Psoas muscle (tissue), 8 donors: ENCODE data around the gene HSD11B2. TPM values are rescaled to one million over a fixed set of nuclear protein-coding genes. Genes with fewer than 3 reads are reported as not detected.
A peak's percentile ranks its signal among the peaks of the same experiment; 100 is the strongest.

Source experiments
- ATAC-seq, 4 donors: fragments of 200-7000 bp; cut with Tn5 transposase; one replicate each; pipeline ENCODE4 v1.9.1; 2020; ENCODE audit warnings: moderate library complexity in 3 of 4, mild to moderate bottlenecking in 2 of 4
- DNase-seq, 2 donors: peaks; one replicate each; pipeline ENCODE4 v3.0.0-alpha.2; 2020
- H3K27ac ChIP-seq: fragments of 200-600 bp; one replicate; pipeline ENCODE4 v1.8.0; 2022
- H3K27me3 ChIP-seq, 3 donors: fragments of 200-600 bp in 1 of 3; one replicate each; pipeline versions ENCODE4 v1.6.1 to v1.8.0; 2013 to 2022; ENCODE audit warnings: low read length in 2 of 3, mild to moderate bottlenecking in 2 of 3, moderate library complexity in 1 of 3; ENCODE audit not compliant: insufficient read depth in 3 of 3
- H3K36me3 ChIP-seq, 2 donors: fragments of 200-600 bp in 1 of 2; one replicate each; pipeline versions ENCODE4 v1.6.1 to v1.8.0; 2013 to 2022; ENCODE audit warnings: low read depth in 1 of 2, mild to moderate bottlenecking in 1 of 2, moderate library complexity in 1 of 2; ENCODE audit not compliant: insufficient read depth in 1 of 2
- H3K4me1 ChIP-seq: fragments of 200-600 bp; one replicate; pipeline ENCODE4 v1.8.0; 2022
- H3K4me3 ChIP-seq: fragments of 200-600 bp; one replicate; pipeline ENCODE4 v1.8.0; 2022; ENCODE audit warnings: mild to moderate bottlenecking
- H3K9me3 ChIP-seq: fragments of 200-600 bp; one replicate; pipeline ENCODE4 v1.8.0; 2022
- WGBS, 3 donors: extraction: QIAGEN DNeasy Blood & Tissue Kit; methylation state at CpG; one replicate each; pipeline versions ENCODE4 v1.1.6 to v1.1.7; 2013; 5-methylcytosine and 5-hydroxymethylcytosine counted together
- intact Hi-C, 2 donors: fragments of 100-400 bp; cut with DNase I; formaldehyde crosslinking; loops; one replicate each; pipeline versions ENCODE4 v1.11.0 to v1.14.2; 2022
- polyA plus RNA-seq, 3 donors: library from polyadenylated mRNA; stranded (reverse); fragments of 200-250 nt; gene quantifications; one replicate each; pipeline ENCODE4 v1.2.3, GENCODE V29; 2013
- total RNA-seq, 4 donors: library from RNA; stranded (reverse); fragmentation: NEBNext Ultra II Directional in 2 of 4; extraction: Animal tissue kit (Norgen Biotek cat#: 25700) in 2 of 4; gene quantifications; one replicate each; pipeline versions ENCODE4 v1.2.1 to v1.2.4, GENCODE V29; 2021 to 2023
- TF ChIP-seq, protein P1 (sequence below): fragments of 200-600 bp; IDR thresholded peaks from one replicate; pipeline ENCODE4 v1.8.0; 2022; ENCODE audit warnings: antibody characterized with exemption
- donor health status: healthy with polysubstance abuse.
- donor health status: DM: no; HTN: no; CAD: no; lungs with moderate emphysema.
- donor health status: Bipolar disorder and iron deficiency.
- donor health status: healthy.
- donor health status: DM: yes; HTN: yes; CAD: no.
- donor health status: DM: no; HTN: no; CAD: no.
- donor health status: DM: no; HTN: no; CAD: no.
- donor health status: DM: yes; HTN: yes; CAD: no.

The HSD11B2 gene
- total and polyA plus RNA-seq, 7 donors = 0.11 to 0.71 (median 0.27) TPM

DNA sequence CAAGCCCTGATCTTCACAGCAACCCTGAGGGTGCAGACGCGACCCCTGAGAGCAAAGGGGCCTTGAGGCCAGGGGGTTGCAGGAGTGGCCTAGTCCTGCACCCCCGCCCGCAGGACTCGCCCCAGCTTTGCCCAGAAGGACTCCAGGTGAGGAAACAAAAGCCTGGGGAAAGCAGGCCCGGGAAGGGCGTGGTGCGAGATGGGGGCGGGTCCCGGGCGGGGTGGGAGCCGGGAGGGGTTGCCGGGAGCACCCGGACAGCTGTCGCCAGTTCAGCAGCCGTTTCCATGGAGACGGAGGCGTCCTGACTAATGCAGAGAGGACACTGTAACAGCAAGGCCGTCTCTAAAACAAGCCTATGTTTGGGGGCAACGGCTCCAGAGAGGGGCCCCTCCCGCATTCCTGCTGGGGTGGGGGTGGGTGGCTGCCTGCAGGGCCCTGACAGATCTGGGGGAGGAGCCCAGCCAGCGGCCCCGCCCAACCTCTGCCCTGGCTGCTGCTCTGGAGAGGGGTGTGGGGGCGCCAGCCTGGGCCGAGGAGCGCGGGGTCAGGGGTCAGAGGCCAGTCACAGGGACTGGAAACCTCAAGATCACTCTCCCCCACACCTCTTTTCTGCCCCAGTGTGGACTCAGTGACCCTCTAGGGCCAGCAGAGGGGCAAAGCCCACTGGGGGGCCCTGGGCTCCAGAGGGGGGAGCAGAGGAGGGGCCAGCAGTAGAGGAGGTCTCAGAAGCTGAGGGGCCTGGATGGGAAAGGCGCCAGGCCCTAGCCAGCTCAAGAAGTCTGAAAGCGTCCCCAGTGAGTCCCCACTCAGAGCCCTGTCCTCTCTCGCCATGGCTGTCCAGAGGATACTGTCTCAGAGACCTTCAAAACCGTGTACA, 34.5 kb upstream of the HSD11B2 start:
- TF ChIP-seq, protein P1, sequence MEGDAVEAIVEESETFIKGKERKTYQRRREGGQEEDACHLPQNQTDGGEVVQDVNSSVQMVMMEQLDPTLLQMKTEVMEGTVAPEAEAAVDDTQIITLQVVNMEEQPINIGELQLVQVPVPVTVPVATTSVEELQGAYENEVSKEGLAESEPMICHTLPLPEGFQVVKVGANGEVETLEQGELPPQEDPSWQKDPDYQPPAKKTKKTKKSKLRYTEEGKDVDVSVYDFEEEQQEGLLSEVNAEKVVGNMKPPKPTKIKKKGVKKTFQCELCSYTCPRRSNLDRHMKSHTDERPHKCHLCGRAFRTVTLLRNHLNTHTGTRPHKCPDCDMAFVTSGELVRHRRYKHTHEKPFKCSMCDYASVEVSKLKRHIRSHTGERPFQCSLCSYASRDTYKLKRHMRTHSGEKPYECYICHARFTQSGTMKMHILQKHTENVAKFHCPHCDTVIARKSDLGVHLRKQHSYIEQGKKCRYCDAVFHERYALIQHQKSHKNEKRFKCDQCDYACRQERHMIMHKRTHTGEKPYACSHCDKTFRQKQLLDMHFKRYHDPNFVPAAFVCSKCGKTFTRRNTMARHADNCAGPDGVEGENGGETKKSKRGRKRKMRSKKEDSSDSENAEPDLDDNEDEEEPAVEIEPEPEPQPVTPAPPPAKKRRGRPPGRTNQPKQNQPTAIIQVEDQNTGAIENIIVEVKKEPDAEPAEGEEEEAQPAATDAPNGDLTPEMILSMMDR = no peak
- H3K36me3 ChIP-seq = no peaks in the 10 kb centered on the region
- peaks cover 0 to 5% (median 4%) of the 10 kb centered on the region in 3 donors for H3K27me3 ChIP-seq
- 29 to 32% (median 31%) methylated on average over 26 to 31 of the region's 31 CpGs for WGBS, 3 donors
- H3K4me1 ChIP-seq = peaks cover 44% of the 10 kb centered on the region
- DNase-seq (peak; percentile 81 to 90), ATAC-seq (peak; percentile 3 to 35 (median 25))
- intact Hi-C loops = no loop called here
- no peaks in the 10 kb centered on the region for H3K9me3 ChIP-seq
- H3K27ac ChIP-seq = peak overlapping the region; percentile 66
- H3K4me3 ChIP-seq = peak overlapping the region; percentile 18

DNA sequence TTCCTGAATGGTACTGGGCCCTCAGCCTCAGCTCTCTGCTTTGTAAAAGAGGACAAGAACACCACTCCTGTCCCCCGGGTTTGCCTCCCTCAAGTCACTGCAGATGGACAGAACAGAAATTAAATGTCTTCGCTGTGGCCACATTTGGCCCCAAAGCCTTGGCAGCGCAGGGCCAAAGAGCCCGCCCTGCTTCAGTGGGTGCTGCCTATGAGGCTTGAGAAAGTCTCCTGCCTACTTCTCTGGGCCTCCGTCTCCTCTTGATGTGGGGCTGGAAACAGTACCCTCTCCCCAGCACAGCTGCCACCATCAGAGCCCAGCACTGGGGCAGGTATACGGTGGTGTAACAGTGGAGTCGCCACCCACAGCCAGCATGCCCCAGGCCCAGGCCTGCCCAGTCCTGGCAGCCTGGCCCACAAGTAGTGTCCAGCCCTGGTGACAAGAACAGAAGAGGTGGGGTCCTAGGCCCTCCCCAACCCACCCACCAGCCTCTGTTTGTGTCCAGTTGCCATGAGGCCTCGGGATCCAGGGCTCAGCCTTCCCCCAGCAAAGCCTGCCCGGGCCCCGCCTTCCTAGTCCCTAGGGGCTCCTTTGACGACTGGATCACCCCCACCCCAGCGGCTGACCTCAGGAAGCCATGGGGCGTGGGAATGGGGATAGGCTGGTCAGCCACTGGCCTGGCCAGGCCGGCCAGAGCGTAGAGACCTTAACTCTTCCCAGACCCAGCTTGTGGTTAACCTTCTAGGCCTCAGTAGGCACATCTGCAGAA, 33.7 kb upstream of the HSD11B2 start:
- H3K9me3 ChIP-seq = no peaks in the 10 kb centered on the region
- no peak for ATAC-seq
- intact Hi-C loops = no loop called here
- H3K4me1 ChIP-seq = peaks cover 42% of the 10 kb centered on the region
- peaks cover 0 to 5% (median 0%) of the 10 kb centered on the region in 3 donors for H3K27me3 ChIP-seq
- TF ChIP-seq, protein P1 = no peak
- H3K36me3 ChIP-seq = no peaks in the 10 kb centered on the region
- WGBS, 3 donors = 54 to 66% (median 55%) methylated on average over 15 of the region's 15 CpGs
- peak overlapping the region; percentile 66 for H3K27ac ChIP-seq
- no peak overlapping the region for H3K4me3 ChIP-seq
- peak; percentile 67 to 84 for DNase-seq

DNA sequence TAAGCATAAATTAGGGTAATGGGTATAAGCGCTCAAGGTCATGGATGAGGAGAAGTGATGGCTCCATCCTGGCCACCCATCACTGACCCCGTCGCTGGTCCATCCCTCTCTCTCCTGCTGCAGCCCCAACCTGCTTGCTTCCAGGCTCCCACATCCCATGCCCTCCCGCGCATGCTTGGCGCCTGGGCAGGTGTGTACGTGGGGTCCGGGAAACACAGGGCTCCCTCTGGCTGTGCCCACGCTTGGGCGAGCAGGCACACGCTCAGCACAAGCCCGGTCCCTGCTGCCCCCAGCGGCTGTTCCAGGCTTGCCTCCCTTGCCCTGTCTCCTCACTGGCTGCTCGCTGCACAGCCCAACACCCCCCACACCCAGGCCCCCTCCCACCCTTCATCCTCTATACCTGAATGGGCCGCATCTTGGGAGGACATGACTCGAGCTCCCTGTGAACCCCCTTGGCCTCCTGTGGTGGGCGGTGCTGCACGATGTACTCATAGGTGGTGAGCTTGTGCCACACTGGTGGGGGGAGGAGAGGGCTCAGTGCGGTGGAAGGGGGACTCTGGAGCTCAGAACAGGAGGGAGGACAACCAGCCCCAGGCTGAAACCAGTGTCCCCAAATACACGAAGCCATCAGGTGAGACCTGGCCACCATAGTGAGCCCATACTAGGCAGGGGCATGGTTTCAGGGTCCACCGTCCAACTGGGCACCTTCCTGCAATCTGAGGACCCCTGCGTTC, 32.9 kb upstream of the HSD11B2 start:
- peaks cover 37% of the 10 kb centered on the region for H3K4me1 ChIP-seq
- H3K9me3 ChIP-seq = no peaks in the 10 kb centered on the region
- ATAC-seq (no peak), DNase-seq (peak in 1 of 2 donors; percentile 45)
- peak overlapping the region; percentile 50 for H3K27ac ChIP-seq
- H3K36me3 ChIP-seq = no peaks in the 10 kb centered on the region
- WGBS, 3 donors = 86 to 88% (median 86%) methylated on average over 22 of the region's 22 CpGs
- H3K27me3 ChIP-seq = peaks cover 0 to 5% (median 0%) of the 10 kb centered on the region in 3 donors
- TF ChIP-seq, protein P1 = no peak
- intact Hi-C loops = no loop called here
- H3K4me3 ChIP-seq = no peak overlapping the region

- DNase-seq (peak in 1 of 2 donors; percentile 42), ATAC-seq (no peak)
- H3K9me3 ChIP-seq = no peaks in the 10 kb centered on the region
- H3K4me1 ChIP-seq = peaks cover 30% of the 10 kb centered on the region
- 91 to 93% (median 91%) methylated on average over 19 of the region's 19 CpGs for WGBS, 3 donors
- no peak overlapping the region for H3K4me3 ChIP-seq
- TF ChIP-seq, protein P1 = no peak
- no peak overlapping the region for H3K27ac ChIP-seq
- H3K36me3 ChIP-seq = no peaks in the 10 kb centered on the region
- intact Hi-C loops = no loop called here
- peaks cover 0 to 5% (median 0%) of the 10 kb centered on the region in 3 donors for H3K27me3 ChIP-seq
These were observed 32.2 kb upstream of the HSD11B2 start for GRCh38 chr16:67398546-67399217.
